ENCODE measurements around the gene SDC3.

The SDC3 gene

DNA sequence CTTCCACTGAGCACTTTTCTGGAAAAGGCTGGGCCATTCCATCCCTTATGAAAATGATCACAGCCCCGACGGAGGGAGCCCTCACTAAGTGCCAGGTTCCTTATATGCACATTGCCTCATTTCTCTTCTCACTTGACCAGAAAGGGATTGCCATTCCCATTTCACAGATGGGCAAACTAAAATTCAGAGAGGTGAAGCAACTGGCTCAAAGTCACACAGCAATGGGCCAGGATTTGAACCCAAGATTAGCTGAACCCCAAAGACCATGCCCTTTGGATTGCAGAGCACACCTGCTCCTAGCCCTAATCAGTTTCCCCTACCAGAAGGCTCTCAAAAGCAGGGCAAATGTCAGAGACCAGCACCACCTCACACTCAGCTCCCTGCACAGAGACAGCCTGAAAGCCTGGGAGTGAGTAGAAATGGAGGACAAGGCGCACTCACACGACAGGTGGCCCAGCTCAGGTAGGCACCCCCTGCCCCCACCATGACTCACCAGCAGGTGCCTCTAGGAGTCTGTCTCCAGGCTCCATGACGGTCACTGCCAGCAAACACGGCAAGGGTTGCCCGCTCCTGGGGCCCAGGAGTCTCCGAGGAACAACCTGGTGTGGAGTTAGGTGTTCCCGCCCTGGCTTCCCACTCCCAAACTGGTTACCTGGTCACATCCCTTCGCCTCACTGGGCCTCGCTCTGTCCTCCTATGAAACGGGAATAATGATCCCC is 21.7 kb downstream of the SDC3 start:
- Histone ChIP-seq H3K27ac (peak overlapping the region; percentile 89 to 93), H3K4me3 (no peak overlapping the region)
- no peak for DNase-seq (ENCODE audit: low spot score)
- TF ChIP-seq, protein P1, sequence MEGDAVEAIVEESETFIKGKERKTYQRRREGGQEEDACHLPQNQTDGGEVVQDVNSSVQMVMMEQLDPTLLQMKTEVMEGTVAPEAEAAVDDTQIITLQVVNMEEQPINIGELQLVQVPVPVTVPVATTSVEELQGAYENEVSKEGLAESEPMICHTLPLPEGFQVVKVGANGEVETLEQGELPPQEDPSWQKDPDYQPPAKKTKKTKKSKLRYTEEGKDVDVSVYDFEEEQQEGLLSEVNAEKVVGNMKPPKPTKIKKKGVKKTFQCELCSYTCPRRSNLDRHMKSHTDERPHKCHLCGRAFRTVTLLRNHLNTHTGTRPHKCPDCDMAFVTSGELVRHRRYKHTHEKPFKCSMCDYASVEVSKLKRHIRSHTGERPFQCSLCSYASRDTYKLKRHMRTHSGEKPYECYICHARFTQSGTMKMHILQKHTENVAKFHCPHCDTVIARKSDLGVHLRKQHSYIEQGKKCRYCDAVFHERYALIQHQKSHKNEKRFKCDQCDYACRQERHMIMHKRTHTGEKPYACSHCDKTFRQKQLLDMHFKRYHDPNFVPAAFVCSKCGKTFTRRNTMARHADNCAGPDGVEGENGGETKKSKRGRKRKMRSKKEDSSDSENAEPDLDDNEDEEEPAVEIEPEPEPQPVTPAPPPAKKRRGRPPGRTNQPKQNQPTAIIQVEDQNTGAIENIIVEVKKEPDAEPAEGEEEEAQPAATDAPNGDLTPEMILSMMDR (IDR thresholded peaks at IDR 0.05) = no peak

DNA sequence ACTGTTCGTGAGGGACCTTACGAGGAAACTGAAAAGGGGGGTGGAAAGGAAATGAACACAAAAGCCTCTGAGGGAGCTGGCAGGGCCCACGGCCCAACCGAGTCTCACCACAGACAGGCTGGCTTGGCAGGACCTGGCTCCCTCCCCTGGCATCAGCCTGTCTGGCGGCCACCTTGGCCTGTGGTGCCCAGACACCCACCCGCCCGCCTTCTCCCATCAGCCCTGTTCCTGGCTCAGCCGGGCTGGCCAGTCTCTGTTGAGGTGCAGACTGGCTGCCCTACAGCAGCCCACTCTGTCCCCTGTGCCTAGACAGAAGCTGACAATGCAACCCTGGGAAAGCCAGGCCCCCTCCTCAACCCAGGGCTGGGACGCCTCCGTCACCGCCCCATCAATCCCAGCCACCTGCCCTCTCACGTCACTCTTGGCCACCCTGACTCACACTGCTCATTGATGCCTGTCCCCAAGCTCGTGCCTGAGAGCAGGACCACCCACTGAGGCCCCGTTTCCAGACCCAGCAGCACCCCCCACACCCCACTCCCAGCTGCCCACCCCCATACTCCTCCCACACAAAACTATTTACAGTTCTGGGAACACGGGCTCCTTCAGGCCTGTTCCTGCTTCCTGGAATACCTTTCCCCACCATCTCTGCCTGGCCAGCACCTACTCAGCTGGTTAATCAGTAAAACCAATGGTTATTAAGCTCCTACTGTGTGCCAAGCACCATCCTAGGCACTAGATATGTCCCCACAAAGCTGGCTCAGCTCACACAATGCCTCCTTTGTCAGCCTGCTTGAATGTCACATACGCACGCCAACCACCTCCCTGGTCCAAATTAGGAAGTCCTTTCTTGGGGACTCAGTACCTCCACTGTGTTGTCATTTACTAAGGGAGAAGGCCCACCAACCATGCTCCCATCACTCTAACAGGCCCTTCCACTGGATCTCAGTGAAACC is 22.7 kb downstream of the SDC3 start:
- H3K27ac ChIP-seq = peak overlapping the region; percentile 48 to 56
- TF ChIP-seq, protein P1 (IDR thresholded peaks at IDR 0.05) = no peak
- no peak overlapping the region for H3K4me3 ChIP-seq
- DNase-seq (ENCODE audit: low spot score) = no peak

DNA sequence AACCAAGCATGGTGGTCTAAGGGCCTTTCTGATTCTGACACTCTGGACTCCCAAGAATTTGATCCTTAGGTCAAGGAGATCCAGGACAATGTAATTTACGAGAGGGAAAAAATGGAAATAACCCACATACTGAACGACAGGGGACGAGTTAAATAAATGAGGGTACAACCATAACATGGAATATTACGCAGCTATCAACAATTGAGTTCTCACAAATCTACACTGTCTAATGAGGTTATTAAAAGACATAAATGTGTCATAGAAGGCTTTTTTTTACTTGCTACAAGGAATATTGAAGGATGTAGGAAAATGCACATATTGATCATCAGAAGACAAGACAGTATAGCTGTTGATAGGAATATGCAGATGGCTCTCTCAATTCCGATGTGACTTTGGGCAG is 23.8 kb downstream of the SDC3 start:
- Histone ChIP-seq H3K4me3 (no peak overlapping the region), H3K27ac (no peak overlapping the region)
- no peak for DNase-seq (ENCODE audit: low spot score)
- TF ChIP-seq, protein P1 (IDR thresholded peaks at IDR 0.05) = no peak

DNA sequence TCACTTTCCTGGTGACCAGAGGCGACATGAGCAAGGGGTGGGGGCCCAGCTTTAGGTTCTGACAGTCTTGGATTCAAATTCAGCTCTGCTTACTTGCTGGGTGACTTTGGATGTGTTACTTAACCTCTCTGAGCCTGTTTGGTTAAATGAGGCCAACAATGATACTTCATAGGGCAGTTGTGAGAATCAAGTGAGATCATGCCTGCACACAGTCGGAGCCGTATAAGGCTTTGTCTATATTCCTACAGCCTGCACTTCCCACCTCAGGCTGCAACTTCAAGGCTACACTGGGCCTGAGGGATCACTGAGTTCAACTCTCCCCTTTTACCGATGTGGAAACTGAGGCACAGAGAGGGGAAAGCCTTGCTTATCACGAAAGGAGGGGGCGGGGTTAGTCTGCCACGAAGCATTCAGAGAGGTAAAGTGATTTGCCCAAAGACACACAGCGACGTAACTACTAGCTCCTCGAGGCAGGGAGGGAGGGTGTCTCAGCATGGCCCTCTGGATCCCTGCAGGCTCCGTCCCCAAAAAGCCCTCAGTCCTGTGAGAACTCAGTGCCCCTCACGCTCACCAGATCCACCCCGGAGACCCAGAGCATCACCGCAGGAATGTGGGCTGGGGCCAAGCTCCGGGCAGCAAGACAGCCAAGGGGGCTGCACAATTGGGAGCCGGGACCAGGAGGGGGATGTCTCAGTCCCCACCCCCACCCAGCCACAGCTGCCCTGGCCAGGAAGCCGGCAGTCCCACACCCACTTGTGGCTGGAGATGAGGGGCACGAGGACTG is 25.0 kb downstream of the SDC3 start:
- H3K27ac ChIP-seq = no peak overlapping the region
- no peak for DNase-seq (ENCODE audit: low spot score)
- TF ChIP-seq, protein P1 (IDR thresholded peaks at IDR 0.05) = no peak
- H3K4me3 ChIP-seq = no peak overlapping the region

DNA sequence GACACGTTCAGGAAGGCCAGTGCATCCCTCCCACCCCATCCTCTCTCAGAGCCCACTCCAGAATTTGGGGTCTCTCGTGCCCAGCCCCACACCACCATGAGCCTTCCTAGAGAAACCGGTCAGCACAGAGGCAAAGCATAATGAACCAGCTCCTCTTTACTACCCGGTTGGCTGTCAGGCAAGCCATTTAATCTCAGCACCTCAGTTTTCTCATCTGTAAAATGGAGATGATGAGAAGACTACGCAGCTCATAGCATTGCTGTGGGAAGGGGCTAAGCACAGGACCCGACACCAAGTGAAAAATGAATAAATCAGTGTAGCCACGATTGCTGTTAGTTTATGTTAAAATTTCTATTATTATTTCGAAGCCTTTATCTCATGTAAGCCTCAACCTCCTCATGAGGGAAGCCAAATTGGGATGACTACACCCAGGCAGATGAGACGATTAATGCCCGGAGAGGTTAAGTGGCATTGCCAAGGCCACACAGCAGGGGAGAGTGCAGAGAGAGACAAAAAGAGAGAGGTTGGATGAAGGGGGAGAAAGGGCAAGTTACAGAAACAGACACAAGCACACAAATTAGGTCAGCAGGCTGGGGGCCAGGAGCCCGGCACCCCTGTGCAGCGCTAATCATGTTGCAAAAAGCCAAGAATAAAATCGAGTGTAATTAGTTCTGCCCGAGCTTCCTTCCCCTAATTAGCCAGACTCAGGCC is 25.7 kb downstream of the SDC3 start:
- TF ChIP-seq, protein P1 (IDR thresholded peaks at IDR 0.05) = no peak
- no peak overlapping the region for H3K27ac ChIP-seq

More for the DNA sequence above, 25.7 kb downstream of the SDC3 start:
- DNase-seq (ENCODE audit: low spot score) = no peak
- no peak overlapping the region for H3K4me3 ChIP-seq

Data from coronary artery (tissue), 2 donors.